T-helper 1 cell (primary cell): ENCODE data around the gene ZNF71.

ENCODE experiments used
- DNase-seq, 5 donors: peaks; one replicate each; pipeline ENCODE4 v3.0.0-alpha.2; 2012 to 2020
- total RNA-seq, 4 donors: gene quantifications; one replicate each; lab custom pipeline; 2026; lab: John Stamatoyannopoulos, UW

ZNF71 gene
- 6.2 to 11.0 (median 9.3) reads per million in 4 donors for total RNA-seq

DNA sequence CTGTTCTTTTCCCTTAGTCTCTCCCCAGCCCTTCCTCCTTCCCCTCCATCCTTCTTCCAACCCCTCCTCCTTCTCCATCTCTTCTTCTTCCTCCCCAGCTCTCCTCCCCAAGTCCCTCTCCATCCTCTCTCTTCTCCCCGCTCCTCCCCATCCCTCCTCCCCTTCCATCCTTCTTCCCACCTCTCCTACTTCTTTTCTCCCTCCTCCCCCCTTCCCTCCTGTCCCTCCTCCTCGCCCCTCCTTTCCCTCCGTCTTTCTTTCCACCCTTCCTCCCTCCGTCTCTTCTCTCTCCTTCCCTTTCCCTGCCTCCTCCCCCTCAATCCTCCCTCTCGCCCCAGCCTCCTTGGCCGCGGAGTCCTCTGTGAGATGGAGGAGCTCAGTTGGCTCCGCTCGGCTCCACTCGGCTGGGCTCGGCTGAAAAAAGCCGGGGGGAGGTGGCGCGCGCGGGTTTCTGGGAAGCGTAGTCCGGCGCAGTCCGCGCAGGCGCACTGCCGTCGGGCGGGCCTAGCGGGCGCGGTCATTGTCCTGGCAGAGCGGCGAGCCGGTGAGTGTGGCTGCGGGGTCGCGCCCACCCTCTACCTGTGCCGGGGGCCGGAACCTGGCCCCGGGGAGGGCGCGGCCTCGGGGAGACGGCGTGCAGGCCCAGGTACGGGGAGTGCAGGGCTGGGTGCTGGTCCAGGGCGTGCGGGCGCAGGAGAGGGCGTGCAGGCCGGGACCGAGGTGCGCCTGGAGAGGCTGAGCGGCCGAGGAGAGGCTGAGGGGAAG is at the start of gene ZNF71:
ZNF71 (plus strand) TSS at position 520 of the 765 bp plus-strand sequence. CDS start 6,257 bp downstream, outside the sequence.
- DNase-seq: peak; percentile 69 to 83 (median 79)

DNA sequence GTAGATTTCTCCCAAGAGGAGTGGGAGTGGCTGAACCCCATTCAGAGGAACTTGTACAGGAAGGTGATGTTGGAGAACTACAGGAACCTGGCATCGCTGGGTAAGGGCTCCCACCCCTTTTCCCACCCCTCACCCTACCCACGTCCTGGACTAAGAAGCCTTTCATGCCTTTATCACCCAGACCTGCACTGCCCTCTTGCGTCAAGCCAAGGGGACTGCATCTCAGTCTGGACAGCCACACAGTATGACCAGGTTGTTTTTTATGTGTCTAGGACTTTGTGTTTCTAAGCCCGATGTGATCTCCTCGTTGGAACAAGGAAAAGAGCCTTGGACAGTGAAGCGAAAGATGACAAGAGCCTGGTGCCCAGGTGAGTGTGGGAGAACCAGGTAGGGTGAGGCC is 47.6 kb upstream of the ZNF71 start:
- DNase-seq: no peak

DNA sequence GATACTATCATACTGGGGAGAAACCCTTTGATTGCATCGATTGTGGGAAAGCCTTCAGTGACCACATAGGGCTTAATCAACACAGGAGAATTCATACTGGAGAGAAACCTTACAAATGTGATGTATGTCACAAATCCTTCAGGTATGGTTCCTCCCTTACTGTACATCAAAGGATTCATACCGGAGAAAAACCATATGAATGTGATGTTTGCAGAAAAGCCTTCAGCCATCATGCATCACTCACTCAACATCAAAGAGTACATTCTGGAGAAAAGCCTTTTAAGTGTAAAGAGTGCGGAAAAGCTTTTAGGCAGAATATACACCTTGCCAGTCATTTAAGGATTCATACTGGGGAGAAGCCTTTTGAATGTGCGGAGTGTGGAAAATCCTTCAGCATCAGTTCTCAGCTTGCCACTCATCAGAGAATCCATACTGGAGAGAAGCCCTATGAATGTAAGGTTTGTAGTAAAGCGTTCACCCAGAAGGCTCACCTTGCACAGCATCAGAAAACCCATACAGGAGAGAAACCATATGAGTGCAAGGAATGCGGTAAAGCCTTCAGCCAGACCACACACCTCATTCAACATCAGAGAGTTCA is 40.7 kb upstream of the ZNF71 start:
- no peak for DNase-seq

- no peak for DNase-seq
Observed at GRCh38 chr19:56562766-56563165, 32.3 kb upstream of the ZNF71 start.

DNA sequence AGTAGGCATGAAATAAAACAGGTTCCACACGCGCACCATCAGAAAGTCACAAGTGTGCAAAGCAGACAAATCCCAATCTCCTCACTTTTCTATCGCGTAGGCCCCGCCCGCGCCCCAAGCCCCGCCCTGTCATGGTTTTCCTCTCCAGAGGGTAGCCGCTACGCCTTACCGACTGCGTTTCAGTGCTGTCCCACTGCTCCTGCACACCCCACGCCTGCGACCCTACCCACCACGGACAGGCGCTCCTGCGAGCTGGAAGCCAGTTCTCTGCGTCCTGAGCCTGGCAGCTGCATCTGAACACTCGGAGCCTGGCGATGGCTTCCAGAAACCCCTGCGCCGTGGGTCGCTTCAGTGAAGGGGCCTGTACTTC is 28.2 kb upstream of the ZNF71 start:
- DNase-seq: peak in 1 of 5 donors; percentile 4

DNA sequence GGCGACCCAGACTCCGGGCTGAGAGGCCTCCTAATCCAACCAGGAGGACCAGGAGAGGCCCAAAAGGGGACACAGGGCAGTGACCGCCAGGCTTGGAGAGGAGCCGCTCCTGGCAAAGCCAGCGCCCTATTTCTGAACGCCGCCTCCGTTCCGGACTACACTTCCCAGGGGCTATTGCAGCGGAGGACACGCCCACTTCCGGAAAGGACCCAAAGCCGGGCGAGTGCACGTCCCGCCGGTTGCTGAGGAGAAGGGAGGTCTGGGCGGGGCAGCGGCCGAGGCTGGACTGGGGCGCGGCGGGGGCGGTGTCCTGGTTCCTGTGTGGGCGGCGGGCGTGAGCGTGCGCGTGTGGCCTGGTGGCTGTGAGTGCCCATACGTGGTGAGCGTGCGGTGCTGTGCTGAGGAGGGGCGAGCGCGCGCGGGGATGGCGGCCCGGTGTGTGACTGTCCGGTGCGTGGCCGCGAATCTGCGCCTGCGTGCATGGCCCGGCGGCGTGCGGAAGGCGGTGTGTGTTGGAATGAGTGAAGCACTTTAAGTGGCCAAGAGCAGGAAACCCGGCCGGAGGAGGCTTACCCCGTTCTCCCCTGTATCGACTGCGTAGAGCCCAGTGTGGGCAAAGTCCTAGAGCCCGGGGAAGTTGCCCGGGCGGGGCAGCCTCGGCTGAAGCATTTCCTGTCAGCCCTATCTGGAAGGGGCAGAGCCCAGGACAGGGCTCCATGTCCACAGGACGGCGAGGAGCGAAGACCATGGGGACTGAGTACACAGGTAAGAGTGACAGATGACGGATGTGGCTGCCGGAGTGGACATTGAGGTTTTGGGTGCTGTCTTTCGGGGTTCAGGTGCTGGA is 27.6 kb upstream of the ZNF71 start, which contains the start of gene ZNF470:
ZNF470 (plus strand) TSS at position 195 of the 847 bp plus-strand sequence. CDS start 2,844 bp downstream, outside the sequence.
- peak; percentile 70 to 86 (median 79) for DNase-seq

DNA sequence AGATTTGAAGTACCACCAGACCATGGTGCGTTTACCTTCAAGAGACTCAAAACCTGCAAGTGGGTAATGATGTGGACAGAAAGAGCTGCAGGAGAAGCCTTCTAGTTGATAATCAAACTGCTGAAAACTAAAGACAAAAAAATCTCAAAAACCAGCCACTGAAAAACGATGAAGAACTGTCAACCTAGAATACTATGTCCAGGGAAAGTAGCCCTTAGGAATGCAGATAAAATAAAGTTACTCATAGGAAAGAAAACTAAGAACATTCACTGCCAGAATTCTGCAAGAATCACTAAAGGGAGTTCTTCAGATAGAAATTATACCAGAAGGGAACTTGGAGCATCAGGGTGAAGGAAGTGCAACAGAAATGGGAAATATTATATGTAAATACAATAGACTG is 22.5 kb upstream of the ZNF71 start:
- DNase-seq: no peak

DNA sequence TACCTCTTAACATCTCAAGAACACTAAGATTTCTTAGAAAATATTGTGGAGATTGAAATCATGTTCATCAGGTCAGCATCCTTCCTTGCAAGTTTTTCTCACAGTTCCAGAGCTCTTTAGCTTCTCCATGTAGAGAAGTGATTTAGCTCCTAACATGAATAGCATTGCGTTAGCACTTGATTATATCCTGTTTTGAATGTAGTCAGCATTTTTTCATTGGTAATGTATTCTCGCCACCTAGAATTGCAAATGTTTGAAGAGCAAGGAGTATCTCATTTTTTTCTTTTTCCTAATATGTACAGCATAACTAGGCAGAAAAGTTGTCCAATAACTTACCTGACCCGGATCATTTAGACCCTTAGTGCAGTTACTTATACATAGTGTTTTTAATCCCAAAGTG is 21.2 kb upstream of the ZNF71 start:
- DNase-seq: no peak

DNA sequence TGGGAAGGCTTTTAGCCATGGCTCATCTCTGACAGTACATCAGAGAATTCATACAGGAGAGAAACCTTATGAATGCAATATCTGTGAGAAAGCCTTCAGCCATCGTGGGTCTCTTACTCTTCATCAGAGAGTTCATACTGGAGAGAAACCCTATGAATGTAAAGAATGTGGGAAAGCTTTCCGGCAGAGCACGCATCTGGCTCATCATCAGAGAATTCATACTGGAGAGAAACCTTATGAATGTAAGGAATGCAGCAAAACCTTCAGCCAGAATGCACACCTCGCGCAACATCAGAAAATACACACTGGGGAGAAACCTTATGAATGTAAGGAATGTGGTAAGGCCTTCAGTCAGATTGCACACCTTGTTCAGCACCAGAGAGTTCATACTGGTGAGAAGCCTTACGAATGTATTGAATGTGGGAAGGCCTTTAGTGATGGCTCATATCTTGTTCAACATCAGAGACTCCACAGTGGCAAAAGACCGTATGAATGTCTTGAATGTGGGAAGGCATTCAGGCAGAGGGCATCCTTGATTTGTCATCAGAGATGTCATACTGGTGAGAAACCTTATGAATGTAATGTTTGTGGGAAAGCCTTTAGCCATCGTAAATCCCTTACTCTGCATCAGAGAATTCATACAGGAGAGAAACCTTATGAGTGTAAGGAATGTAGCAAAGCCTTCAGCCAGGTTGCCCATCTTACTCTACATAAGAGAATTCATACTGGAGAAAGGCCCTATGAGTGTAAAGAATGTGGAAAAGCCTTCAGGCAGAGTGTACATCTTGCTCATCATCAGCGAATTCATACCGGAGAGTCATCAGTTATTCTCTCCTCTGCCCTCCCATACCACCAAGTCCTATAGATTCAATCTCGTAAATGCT is 17.1 kb upstream of the ZNF71 start:
- DNase-seq: no peak

- no peak for DNase-seq
Observed at GRCh38 chr19:56594446-56594782, 688 bp upstream of the ZNF71 start.

DNA sequence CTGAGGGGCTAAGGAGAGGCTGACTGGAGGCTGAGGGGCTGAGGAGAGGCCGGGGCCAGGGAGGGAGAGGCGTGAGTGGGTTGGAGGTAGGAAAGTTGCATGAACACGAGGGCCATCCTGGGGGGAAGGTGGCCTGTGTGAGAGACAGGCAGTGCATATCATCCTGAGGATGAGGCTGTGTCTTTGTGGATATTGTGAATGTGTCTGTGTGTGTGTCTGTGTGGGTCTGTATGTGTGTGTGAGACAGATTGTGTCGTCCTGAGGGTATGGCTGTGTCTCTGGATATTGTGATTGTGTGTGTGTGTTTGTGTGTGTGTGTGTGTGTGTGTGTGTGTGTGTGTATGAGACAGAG is 422 bp downstream of the ZNF71 start:
- no peak for DNase-seq

DNA sequence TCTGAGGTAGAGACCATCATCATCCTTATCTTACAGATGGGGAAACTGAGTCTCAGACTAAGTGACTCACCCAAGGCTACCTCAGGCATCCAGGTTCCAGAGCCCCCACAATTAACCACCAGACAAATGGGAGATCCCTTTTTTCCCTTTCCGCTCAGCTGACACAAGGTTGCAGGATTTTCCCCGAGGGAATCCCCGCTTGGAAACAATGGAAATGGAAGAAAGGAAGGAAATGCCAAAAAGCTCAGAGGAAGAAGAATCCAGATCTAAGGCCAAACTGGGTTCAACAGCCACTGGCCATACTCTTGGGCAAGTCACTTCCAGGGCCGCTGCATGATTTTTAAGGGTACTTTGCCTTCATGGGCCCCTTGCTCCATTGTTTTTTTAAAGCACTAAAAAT is 1.6 kb downstream of the ZNF71 start:
- DNase-seq: no peak

DNA sequence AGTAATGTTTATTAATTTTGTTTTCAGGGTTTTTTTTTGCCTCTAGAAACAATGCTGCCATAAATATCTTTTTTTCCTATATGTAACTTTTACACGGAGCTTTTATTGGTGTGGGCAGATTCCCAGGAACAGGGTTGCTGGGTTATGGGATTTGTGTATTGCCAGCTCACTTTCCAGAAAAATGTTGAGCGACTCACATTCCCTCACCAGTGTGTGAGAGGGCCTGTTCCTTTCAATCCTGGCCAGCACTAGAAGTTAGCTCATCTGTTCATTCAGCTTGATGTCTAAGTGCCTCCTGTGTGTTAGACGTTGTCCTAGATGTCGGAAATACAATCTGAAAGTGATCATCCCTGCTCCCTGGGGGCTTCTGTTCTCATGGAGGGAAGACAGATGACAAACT is 2.6 kb downstream of the ZNF71 start:
- no peak for DNase-seq

DNA sequence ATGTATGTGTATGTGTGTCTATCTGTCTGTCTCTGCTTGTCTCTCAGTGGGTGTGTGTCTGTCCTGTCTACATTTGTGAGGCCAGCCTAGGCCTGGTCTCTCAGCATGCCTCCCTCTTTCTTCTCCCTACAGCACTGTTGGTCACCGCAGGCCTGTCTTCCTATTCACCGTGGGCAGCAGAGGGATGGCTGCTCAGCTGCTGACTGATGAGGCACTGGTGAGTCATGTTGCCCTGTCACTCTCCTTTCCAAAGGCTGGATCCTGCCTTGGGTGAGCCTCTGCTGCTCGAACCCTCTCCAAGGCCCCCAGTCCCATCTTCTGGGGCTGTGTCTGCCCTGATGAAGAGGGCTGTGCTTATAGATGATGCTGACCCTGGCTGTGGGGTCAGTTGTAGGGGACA is 6.3 kb downstream of the ZNF71 start:
- no peak for DNase-seq

DNA sequence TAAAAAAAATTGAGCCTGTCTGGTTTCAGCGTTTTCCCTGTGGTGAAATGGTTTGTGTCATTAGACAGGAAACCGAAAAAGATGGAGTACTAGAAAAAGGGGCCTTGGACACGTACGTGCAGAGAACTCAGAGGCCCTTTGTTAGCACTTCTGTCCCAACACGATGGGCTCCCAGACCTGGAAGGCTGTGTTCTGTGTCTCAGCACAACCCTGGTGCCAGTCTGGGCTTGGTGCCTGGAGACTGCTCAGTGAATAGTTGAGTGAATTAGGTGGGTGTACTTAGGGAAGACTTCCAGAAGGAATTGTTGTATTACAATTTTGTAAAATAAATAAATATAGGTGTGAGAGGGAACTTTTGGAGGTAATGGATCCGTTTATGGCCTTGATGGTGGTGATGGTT is 8.7 kb downstream of the ZNF71 start:
- DNase-seq: no peak

GRCh38 chr19:56608274-56608964 is 13.3 kb downstream of the ZNF71 start:
- DNase-seq: no peak

GRCh38 chr19:56611288-56611687 is 16.2 kb downstream of the ZNF71 start:
- no peak for DNase-seq

GRCh38 chr19:56612737-56613136 is 17.6 kb downstream of the ZNF71 start:
- DNase-seq: no peak

- no peak for DNase-seq
Observed at GRCh38 chr19:56613639-56614038, 18.5 kb downstream of the ZNF71 start.

DNA sequence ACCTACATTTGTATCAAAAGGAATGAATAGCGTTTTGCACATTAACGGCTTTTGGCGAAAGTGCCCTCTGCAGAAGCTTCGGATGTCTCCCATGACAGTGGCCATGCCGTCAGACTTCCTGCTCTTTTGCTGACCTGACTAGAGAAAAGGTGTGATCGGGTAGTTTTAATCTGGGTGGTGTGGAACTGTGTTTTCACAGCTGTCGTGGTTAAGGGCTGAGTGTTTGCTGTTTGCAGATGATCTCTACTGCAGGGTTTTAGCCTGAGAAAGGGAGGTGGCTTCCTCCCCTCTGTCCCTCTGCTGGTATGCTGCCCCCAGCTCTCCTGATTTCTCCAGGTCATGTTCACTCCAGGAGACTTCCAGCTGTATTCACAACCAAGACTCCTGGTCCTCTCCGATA is 22.4 kb downstream of the ZNF71 start:
- no peak for DNase-seq

DNA sequence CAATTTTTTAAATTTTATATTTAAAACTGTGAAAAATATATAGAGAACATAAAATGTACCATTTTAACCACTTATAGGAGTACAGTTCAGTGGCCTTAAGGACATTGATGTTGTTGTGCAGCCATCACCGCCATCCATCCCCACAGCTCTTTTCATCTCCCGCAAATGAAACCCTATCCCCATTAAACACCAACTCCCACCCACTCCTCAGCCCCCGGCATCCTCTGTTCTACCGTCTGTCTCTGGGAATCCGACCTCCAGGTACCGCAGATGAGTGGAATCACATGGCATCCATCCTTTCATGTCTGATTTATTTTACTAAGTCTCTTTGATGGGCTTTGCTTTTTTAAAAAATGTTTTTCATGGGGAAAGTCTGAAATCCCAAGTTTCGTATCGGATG is 24.0 kb downstream of the ZNF71 start:
- no peak for DNase-seq

- no peak for DNase-seq
Observed at GRCh38 chr19:56622374-56622773, 27.3 kb downstream of the ZNF71 start.
